Parathyroid adenoma (tissue), 2 donors: ENCODE data around the gene IL1R1.

Experiments
- H2AFZ ChIP-seq: fragments of 300-600 bp; sonication (generic); one replicate; pipeline ENCODE4 v1.7.0; 2017; ENCODE audit warnings: antibody characterized with exemption, mild to moderate bottlenecking
- H3K27ac ChIP-seq: fragments of 300-600 bp; sonication (generic); one replicate; pipeline ENCODE4 v1.7.0; 2017
- H3K27me3 ChIP-seq: fragments of 300-600 bp; sonication (generic); one replicate; pipeline ENCODE4 v1.7.0; 2017; ENCODE audit warnings: low read length; ENCODE audit not compliant: control insufficient read depth, insufficient read depth
- H3K36me3 ChIP-seq: fragments of 300-600 bp; sonication (generic); one replicate; pipeline ENCODE4 v1.7.0; 2017; ENCODE audit warnings: low read length; ENCODE audit not compliant: control insufficient read depth, insufficient read depth
- H3K4me1 ChIP-seq: fragments of 300-600 bp; sonication (generic); one replicate; pipeline ENCODE4 v1.7.0; 2017; ENCODE audit warnings: control low read depth
- H3K4me2 ChIP-seq: fragments of 300-600 bp; sonication (generic); one replicate; pipeline ENCODE4 v1.7.0; 2017; ENCODE audit warnings: low read length
- H3K4me3 ChIP-seq: fragments of 300-600 bp; sonication (generic); one replicate; pipeline ENCODE4 v1.7.0; 2017; ENCODE audit warnings: low read depth, low read length
- H3K79me2 ChIP-seq: fragments of 300-600 bp; sonication (generic); one replicate; pipeline ENCODE4 v1.7.0; 2017; ENCODE audit warnings: control low read depth
- H3K9ac ChIP-seq: fragments of 300-600 bp; sonication (generic); one replicate; pipeline ENCODE4 v1.7.0; 2017; ENCODE audit warnings: mild to moderate bottlenecking
- H3K9me3 ChIP-seq: fragments of 300-600 bp; sonication (generic); one replicate; pipeline ENCODE4 v1.7.0; 2017; ENCODE audit warnings: low read length; ENCODE audit not compliant: control insufficient read depth
- TF ChIP-seq, protein P1 (sequence below): fragments of 300-600 bp; sonication (generic); IDR thresholded peaks from one replicate; pipeline ENCODE4 v1.7.0; 2017; ENCODE audit warnings: antibody characterized with exemption, mild to moderate bottlenecking
- donor health status: primary hyperparathyroidism.

The IL1R1 gene

GRCh38 chr2:102172745-102173144, 30.2 kb downstream of the IL1R1 start:
- no peaks in the 10 kb centered on the region for H3K27me3 ChIP-seq
- no peak overlapping the region for H2AFZ ChIP-seq
- TF ChIP-seq, protein P1, sequence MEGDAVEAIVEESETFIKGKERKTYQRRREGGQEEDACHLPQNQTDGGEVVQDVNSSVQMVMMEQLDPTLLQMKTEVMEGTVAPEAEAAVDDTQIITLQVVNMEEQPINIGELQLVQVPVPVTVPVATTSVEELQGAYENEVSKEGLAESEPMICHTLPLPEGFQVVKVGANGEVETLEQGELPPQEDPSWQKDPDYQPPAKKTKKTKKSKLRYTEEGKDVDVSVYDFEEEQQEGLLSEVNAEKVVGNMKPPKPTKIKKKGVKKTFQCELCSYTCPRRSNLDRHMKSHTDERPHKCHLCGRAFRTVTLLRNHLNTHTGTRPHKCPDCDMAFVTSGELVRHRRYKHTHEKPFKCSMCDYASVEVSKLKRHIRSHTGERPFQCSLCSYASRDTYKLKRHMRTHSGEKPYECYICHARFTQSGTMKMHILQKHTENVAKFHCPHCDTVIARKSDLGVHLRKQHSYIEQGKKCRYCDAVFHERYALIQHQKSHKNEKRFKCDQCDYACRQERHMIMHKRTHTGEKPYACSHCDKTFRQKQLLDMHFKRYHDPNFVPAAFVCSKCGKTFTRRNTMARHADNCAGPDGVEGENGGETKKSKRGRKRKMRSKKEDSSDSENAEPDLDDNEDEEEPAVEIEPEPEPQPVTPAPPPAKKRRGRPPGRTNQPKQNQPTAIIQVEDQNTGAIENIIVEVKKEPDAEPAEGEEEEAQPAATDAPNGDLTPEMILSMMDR: no peak
- H3K4me2 ChIP-seq: no peak overlapping the region
- no peaks in the 10 kb centered on the region for H3K4me1 ChIP-seq
- no peaks in the 10 kb centered on the region for H3K9me3 ChIP-seq
- H3K9ac ChIP-seq: no peak overlapping the region
- no peaks in the 10 kb centered on the region for H3K36me3 ChIP-seq
- peaks cover 3% of the 10 kb centered on the region for H3K79me2 ChIP-seq
- no peak overlapping the region for H3K4me3 ChIP-seq
- H3K27ac ChIP-seq: no peak overlapping the region

DNA sequence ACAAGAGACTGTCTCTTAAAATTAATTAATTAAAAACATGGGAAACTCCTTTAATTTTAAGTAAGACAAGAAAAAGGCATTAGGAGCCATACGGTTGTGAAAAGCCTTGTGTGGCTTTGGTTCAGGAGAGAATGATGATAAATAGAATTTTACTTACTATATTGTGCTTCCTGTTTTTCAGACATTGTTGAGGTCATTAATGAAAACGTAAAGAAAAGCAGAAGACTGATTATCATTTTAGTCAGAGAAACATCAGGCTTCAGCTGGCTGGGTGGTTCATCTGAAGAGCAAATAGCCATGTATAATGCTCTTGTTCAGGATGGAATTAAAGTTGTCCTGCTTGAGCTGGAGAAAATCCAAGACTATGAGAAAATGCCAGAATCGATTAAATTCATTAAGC, 33.6 kb downstream of the IL1R1 start:
- H3K4me3 ChIP-seq: no peak overlapping the region
- no peak overlapping the region for H3K27ac ChIP-seq
- H3K9ac ChIP-seq: no peak overlapping the region
- H3K27me3 ChIP-seq: no peaks in the 10 kb centered on the region
- no peaks in the 10 kb centered on the region for H3K9me3 ChIP-seq
- H3K4me1 ChIP-seq: no peaks in the 10 kb centered on the region
- H3K4me2 ChIP-seq: no peak overlapping the region
- H3K79me2 ChIP-seq: no peaks in the 10 kb centered on the region
- TF ChIP-seq, protein P1: no peak
- no peaks in the 10 kb centered on the region for H3K36me3 ChIP-seq
- no peak overlapping the region for H2AFZ ChIP-seq

GRCh38 chr2:102177814-102178478, 35.4 kb downstream of the IL1R1 start:
- Histone ChIP-seq H3K9me3 (no peaks in the 10 kb centered on the region), H3K4me1 (no peaks in the 10 kb centered on the region), H3K79me2 (no peaks in the 10 kb centered on the region), H3K27ac (no peak overlapping the region), H2AFZ (no peak overlapping the region), H3K4me2 (no peak overlapping the region), H3K4me3 (no peak overlapping the region), H3K9ac (no peak overlapping the region), H3K27me3 (no peaks in the 10 kb centered on the region), H3K36me3 (no peaks in the 10 kb centered on the region)
- TF ChIP-seq, protein P1: no peak

DNA sequence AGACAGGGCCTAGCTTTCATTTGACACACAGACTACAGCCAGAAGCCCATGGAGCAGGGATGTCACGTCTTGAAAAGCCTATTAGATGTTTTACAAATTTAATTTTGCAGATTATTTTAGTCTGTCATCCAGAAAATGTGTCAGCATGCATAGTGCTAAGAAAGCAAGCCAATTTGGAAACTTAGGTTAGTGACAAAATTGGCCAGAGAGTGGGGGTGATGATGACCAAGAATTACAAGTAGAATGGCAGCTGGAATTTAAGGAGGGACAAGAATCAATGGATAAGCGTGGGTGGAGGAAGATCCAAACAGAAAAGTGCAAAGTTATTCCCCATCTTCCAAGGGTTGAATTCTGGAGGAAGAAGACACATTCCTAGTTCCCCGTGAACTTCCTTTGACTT, 36.5 kb downstream of the IL1R1 start:
- TF ChIP-seq, protein P1: no peak
- Histone ChIP-seq H3K9ac (no peak overlapping the region), H3K4me2 (no peak overlapping the region), H3K9me3 (no peaks in the 10 kb centered on the region), H3K27ac (no peak overlapping the region), H3K4me1 (no peaks in the 10 kb centered on the region), H3K36me3 (no peaks in the 10 kb centered on the region), H3K27me3 (no peaks in the 10 kb centered on the region), H3K79me2 (no peaks in the 10 kb centered on the region), H3K4me3 (no peak overlapping the region), H2AFZ (no peak overlapping the region)
